Neural cell (in vitro differentiated cells): ENCODE results near the gene RRBP1. TPM values are rescaled to one million over a fixed set of nuclear protein-coding genes. Genes with fewer than 3 reads are reported as not detected.

ENCODE experiments used
- H2AFZ ChIP-seq: fragments of 200-600, 300-800 bp; sonication (generic), shearing (Covaris generic); 2 replicates; pipeline ENCODE4 v1.6.0; 2014; ENCODE audit warnings: low read depth, mild to moderate bottlenecking, antibody characterized with exemption, low read length, moderate library complexity
- H3F3A ChIP-seq: fragments of 200-600 bp; shearing (Covaris generic); 2 replicates; pipeline ENCODE4 v1.6.1; 2016; ENCODE audit warnings: mild to moderate bottlenecking, moderate library complexity, mixed read lengths, antibody characterized with exemption, low read length; ENCODE audit not compliant: insufficient read depth, poor library complexity, severe bottlenecking
- H3K27ac ChIP-seq: fragments of 200-600, 300-800 bp; sonication (generic), shearing (Covaris generic); 2 replicates; pipeline ENCODE4 v1.5.1; 2014; ENCODE audit warnings: mild to moderate bottlenecking, low read length, moderate library complexity
- H3K27me3 ChIP-seq: fragments of 300-800, 200-600 bp; sonication (generic), shearing (Covaris generic); 2 replicates; pipeline ENCODE4 v1.6.0; 2014; ENCODE audit warnings: mild to moderate bottlenecking, low read depth, low read length, moderate library complexity; ENCODE audit not compliant: insufficient read depth
- H3K36me3 ChIP-seq: fragments of 300-800, 200-600 bp; sonication (generic), shearing (Covaris generic); 2 replicates; pipeline ENCODE4 v1.5.1; 2014; ENCODE audit warnings: mild to moderate bottlenecking, antibody characterized with exemption, low read length, moderate library complexity; ENCODE audit not compliant: insufficient read depth
- H3K4me2 ChIP-seq: fragments of 300-800, 200-600 bp; sonication (generic), shearing (Covaris generic); 2 replicates; pipeline ENCODE4 v1.6.0; 2014; ENCODE audit warnings: mild to moderate bottlenecking, low read length
- H3K4me3 ChIP-seq: fragments of 300-800, 200-600 bp; sonication (generic), shearing (Covaris generic); 2 replicates; pipeline ENCODE4 v1.5.1; 2014; ENCODE audit warnings: mild to moderate bottlenecking, low read length, moderate library complexity
- H3K79me2 ChIP-seq: fragments of 200-600 bp; shearing (Covaris generic); replicated peaks from 2 replicates; pipeline ENCODE4 v1.6.0; 2014; ENCODE audit warnings: mild to moderate bottlenecking, low read length, moderate library complexity; ENCODE audit not compliant: insufficient read depth
- H3K9ac ChIP-seq: fragments of 300-800, 200-600 bp; sonication (generic), shearing (Covaris generic); 2 replicates; pipeline ENCODE4 v1.6.1; 2016; ENCODE audit warnings: mild to moderate bottlenecking, low read length, mixed read lengths
- H3K9me2 ChIP-seq: fragments of 200-600 bp; shearing (Covaris generic); 2 replicates; pipeline ENCODE4 v1.6.1; 2016; ENCODE audit warnings: mild to moderate bottlenecking, low read length, mixed read lengths; ENCODE audit not compliant: insufficient read depth
- H3K9me3 ChIP-seq: fragments of 200-600, 300-800 bp; sonication (generic), shearing (Covaris generic); 2 replicates; pipeline ENCODE4 v1.6.1; 2016; ENCODE audit warnings: mild to moderate bottlenecking, mixed run types, low read length, moderate library complexity, mixed read lengths
- H4K20me1 ChIP-seq: fragments of 200-600 bp; shearing (Covaris generic); 2 replicates; pipeline ENCODE4 v1.6.1; 2016; ENCODE audit warnings: mild to moderate bottlenecking, mixed run types; ENCODE audit not compliant: insufficient read depth
- EP300 ChIP-seq: fragments of 450-650 bp; conservative IDR thresholded peaks from 2 replicates; pipeline ENCODE4 v1.6.1; 2014; ENCODE audit warnings: antibody characterized with exemption, mild to moderate bottlenecking, moderate library complexity; ENCODE audit not compliant: poor library complexity, severe bottlenecking
- EZH2 ChIP-seq: fragments of 200-600, 300-800 bp; shearing (Covaris generic), sonication (generic); IDR thresholded peaks from 2 replicates; pipeline ENCODE4 v1.6.1; 2014; ENCODE audit warnings: antibody characterized with exemption, low read length, borderline replicate concordance, mild to moderate bottlenecking; ENCODE audit not compliant: insufficient read depth, poor library complexity, severe bottlenecking
- MXI1 ChIP-seq: fragments of 450-650 bp; conservative IDR thresholded peaks from 2 replicates; pipeline ENCODE4 v1.6.1; 2014; ENCODE audit warnings: antibody characterized with exemption, mild to moderate bottlenecking; ENCODE audit not compliant: poor library complexity, severe bottlenecking
- POLR2AphosphoS5 ChIP-seq: IDR thresholded peaks from 2 replicates; pipeline ENCODE4 v1.6.1; 2012
- RAD21 ChIP-seq: fragments of 450-650 bp; conservative IDR thresholded peaks from 2 replicates; pipeline ENCODE4 v1.6.1; 2014; ENCODE audit warnings: antibody characterized with exemption, mild to moderate bottlenecking, moderate library complexity
- REST ChIP-seq: IDR thresholded peaks from 2 replicates; pipeline ENCODE4 v1.6.1; 2012; ENCODE audit warnings: borderline replicate concordance
- SMC3 ChIP-seq: fragments of 450-650 bp; conservative IDR thresholded peaks from 2 replicates; pipeline ENCODE4 v1.6.1; 2014; ENCODE audit warnings: antibody characterized with exemption, mild to moderate bottlenecking, moderate library complexity; ENCODE audit not compliant: poor library complexity
- TAF1 ChIP-seq: IDR thresholded peaks from 2 replicates; pipeline ENCODE4 v1.6.1; 2012; ENCODE audit warnings: low read depth
- polyA plus RNA-seq: library from polyadenylated mRNA; depleted of rRNA; stranded (reverse); fragments of >200 nt; gene quantifications from 2 replicates; pipeline ENCODE4 v1.2.3, GENCODE V29; 2014
- TF ChIP-seq, protein P1 (sequence below): fragments of 450-650 bp; IDR thresholded peaks from 2 replicates; pipeline ENCODE4 v1.5.1; 2014; ENCODE audit warnings: antibody characterized with exemption, mild to moderate bottlenecking, moderate library complexity; ENCODE audit not compliant: poor library complexity, severe bottlenecking

Gene RRBP1
- polyA plus RNA-seq, 1 donor from 2014 or later, result 2.2 TPM

DNA sequence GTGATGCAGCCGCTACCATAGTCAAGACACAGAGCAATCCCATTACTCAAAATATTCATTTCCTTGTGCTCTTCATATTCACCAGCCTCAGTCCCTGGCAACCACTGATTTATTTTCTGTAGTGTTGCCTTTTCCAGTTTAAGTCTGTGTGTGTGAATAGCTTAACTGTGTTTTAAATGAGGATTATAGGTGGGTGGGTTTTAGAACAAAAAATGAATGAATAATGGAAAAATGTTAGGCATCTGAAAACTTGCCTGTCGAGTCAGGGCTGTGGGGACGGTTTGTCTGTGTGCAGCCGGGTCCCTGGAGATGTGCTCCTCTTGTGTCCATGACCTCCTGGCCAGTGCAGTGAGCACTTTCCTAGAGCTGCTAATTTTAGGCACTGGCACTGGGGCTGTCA, 44.9 kb upstream of the RRBP1 start:
- no peak overlapping the region for H3K9ac ChIP-seq
- no peak for TF ChIP-seq MXI1
- TF ChIP-seq POLR2AphosphoS5, result no peak
- TF ChIP-seq TAF1, result no peak
- TF ChIP-seq EZH2, result no peak
- no peak for TF ChIP-seq REST
- TF ChIP-seq SMC3, result no peak
- TF ChIP-seq, protein P1, sequence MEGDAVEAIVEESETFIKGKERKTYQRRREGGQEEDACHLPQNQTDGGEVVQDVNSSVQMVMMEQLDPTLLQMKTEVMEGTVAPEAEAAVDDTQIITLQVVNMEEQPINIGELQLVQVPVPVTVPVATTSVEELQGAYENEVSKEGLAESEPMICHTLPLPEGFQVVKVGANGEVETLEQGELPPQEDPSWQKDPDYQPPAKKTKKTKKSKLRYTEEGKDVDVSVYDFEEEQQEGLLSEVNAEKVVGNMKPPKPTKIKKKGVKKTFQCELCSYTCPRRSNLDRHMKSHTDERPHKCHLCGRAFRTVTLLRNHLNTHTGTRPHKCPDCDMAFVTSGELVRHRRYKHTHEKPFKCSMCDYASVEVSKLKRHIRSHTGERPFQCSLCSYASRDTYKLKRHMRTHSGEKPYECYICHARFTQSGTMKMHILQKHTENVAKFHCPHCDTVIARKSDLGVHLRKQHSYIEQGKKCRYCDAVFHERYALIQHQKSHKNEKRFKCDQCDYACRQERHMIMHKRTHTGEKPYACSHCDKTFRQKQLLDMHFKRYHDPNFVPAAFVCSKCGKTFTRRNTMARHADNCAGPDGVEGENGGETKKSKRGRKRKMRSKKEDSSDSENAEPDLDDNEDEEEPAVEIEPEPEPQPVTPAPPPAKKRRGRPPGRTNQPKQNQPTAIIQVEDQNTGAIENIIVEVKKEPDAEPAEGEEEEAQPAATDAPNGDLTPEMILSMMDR, result no peak
- TF ChIP-seq EP300, result no peak
- no peak for TF ChIP-seq RAD21
- no peaks in the 10 kb centered on the region for H3K79me2 ChIP-seq
- H3K27ac ChIP-seq, result no peak overlapping the region
- no peaks in the 10 kb centered on the region for H3K36me3 ChIP-seq
- H2AFZ ChIP-seq, result no peak overlapping the region
- no peaks in the 10 kb centered on the region for H3F3A ChIP-seq
- H3K27me3 ChIP-seq, result no peaks in the 10 kb centered on the region
- H3K4me2 ChIP-seq, result no peak overlapping the region
- H4K20me1 ChIP-seq, result no peaks in the 10 kb centered on the region
- no peaks in the 10 kb centered on the region for H3K9me2 ChIP-seq
- no peak overlapping the region for H3K4me3 ChIP-seq
- no peaks in the 10 kb centered on the region for H3K9me3 ChIP-seq

DNA sequence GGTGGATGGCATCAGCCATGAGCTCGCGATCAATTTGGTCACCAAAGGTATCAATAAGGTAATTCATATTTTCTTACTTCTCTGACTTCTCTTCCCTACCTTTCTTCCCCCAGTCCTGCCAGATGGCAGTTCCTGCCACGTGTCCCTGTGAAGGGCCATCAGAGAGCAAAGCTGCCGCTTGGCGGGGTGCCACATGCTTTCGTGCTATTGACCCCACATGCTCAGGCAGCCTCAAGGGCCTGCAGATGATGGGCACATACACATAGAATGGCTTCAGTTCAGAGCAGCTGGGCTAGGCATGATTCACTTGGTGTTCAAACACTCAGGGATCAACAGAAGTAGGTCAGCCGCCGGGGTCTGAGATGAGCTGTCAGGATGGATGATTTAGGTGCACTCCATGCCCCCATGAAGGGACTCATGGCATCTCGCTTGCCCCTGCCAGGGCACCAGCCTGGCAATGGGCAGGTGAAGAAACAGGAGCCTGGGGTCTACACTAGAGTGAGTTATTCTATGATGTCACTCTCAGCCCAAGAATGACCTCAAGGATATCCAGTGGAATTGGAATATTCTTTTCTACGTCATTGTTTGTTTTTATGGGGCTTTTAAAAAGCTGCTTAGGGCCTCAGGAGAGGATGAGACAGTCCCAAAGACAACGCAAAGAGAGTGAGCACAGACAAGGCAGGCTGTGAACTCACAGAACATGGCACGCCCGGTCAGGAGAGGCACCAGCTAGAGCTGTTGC, 43.2 kb upstream of the RRBP1 start:
- Histone ChIP-seq H3K27ac (no peak overlapping the region), H3K27me3 (no peaks in the 10 kb centered on the region), H3K4me3 (no peak overlapping the region), H3K36me3 (no peaks in the 10 kb centered on the region), H3K9me2 (no peaks in the 10 kb centered on the region), H3F3A (no peaks in the 10 kb centered on the region), H3K79me2 (no peaks in the 10 kb centered on the region), H3K9ac (no peak overlapping the region), H2AFZ (no peak overlapping the region), H3K9me3 (no peaks in the 10 kb centered on the region), H3K4me2 (no peak overlapping the region), H4K20me1 (no peaks in the 10 kb centered on the region)
- no peak for TF ChIP-seq REST
- TF ChIP-seq EP300, result no peak
- no peak for TF ChIP-seq MXI1
- TF ChIP-seq RAD21, result no peak
- TF ChIP-seq EZH2, result no peak
- no peak for TF ChIP-seq TAF1
- TF ChIP-seq, protein P1, result no peak
- no peak for TF ChIP-seq POLR2AphosphoS5
- no peak for TF ChIP-seq SMC3
